ENCODE measurements around the gene TMBIM1. TPM values are rescaled to one million over a fixed set of nuclear protein-coding genes. Genes with fewer than 3 reads are reported as not detected.
A peak's percentile ranks its signal among the peaks of the same experiment; 100 is the strongest.

Gene TMBIM1
- polyA plus RNA-seq, 3 donors = 101 to 139 (median 129) TPM

- Histone ChIP-seq H3K79me2 (ENCODE audit: insufficient read depth, low read length) (no peaks in the 10 kb centered on the region), H3K27me3 (ENCODE audit: control insufficient read depth in 2 of 2, insufficient read depth in 2 of 2, low read length in 2 of 2) (no peaks in the 10 kb centered on the region), H3K9ac (ENCODE audit: insufficient read depth, low read length, poor library complexity, severe bottlenecking) (no peak overlapping the region), H3K4me3 (replicated peaks in 1 of 3; ENCODE audit: low read depth in 2 of 3, low read length in 3 of 3) (no peak overlapping the region), H3K4me2 (replicated peaks; ENCODE audit: extremely low read depth, low read length, poor library complexity, severe bottlenecking) (no peak overlapping the region), H4K20me1 (ENCODE audit: insufficient read depth, low read length) (no peaks in the 10 kb centered on the region), H3K4me1 (ENCODE audit: control insufficient read depth in 1 of 2, insufficient read depth in 2 of 2, low read length in 2 of 2) (peaks cover 14 to 27% of the 10 kb centered on the region in 2 donors), H3K9me3 (replicated peaks in 1 of 2; ENCODE audit: control insufficient read depth in 1 of 2, insufficient read depth in 1 of 2, low read length in 2 of 2) (no peaks in the 10 kb centered on the region), H2AFZ (ENCODE audit: insufficient read depth, low read depth, low read length, poor library complexity, severe bottlenecking) (no peak overlapping the region), H3K36me3 (replicated peaks in 1 of 2; ENCODE audit: control insufficient read depth in 1 of 2, insufficient read depth in 2 of 2, low read length in 2 of 2) (no peaks in the 10 kb centered on the region), H3K27ac (ENCODE audit: low read depth in 1 of 2, low read length in 2 of 2) (no peak overlapping the region)
- H3K4me3 Mint-ChIP-seq = no peak overlapping the region
- no peak for DNase-seq
- no peak overlapping the region for H3K27ac Mint-ChIP-seq
- H3K4me1 Mint-ChIP-seq = peaks cover 25% of the 10 kb centered on the region
- 89% methylated on average over 5 of the region's 9 CpGs for WGBS (ENCODE audit: insufficient coverage)
- H3K27me3 Mint-ChIP-seq (ENCODE audit: low read depth in 3 of 3) = peaks cover 0 to 1% (median 0%) of the 10 kb centered on the region in 3 donors
- intact Hi-C loops (cut with micrococcal nuclease) = no loop called here
- TF ChIP-seq CTCF (IDR thresholded peaks at IDR 0.05) = no peak
- H3K9me3 Mint-ChIP-seq = peaks cover 0 to 4% (median 0%) of the 10 kb centered on the region in 7 donors
- H3K36me3 Mint-ChIP-seq = no peaks in the 10 kb centered on the region
These were observed 14.0 kb upstream of the TMBIM1 start for GRCh38 chr2:218306184-218306920.

GRCh38 chr2:218305383-218305782, 13.1 kb upstream of the TMBIM1 start:
- H3K9me3 ChIP-seq (replicated peaks in 1 of 2; ENCODE audit: control insufficient read depth in 1 of 2, insufficient read depth in 1 of 2, low read length in 2 of 2) = no peaks in the 10 kb centered on the region
- H3K27me3 ChIP-seq (ENCODE audit: control insufficient read depth in 2 of 2, insufficient read depth in 2 of 2, low read length in 2 of 2) = no peaks in the 10 kb centered on the region
- H3K79me2 ChIP-seq (ENCODE audit: insufficient read depth, low read length) = no peaks in the 10 kb centered on the region
- no peak overlapping the region for H3K4me2 ChIP-seq (replicated peaks; ENCODE audit: extremely low read depth, low read length, poor library complexity, severe bottlenecking)
- no peak overlapping the region for H3K27ac ChIP-seq (ENCODE audit: low read depth in 1 of 2, low read length in 2 of 2)
- H3K9me3 Mint-ChIP-seq = peaks cover 0 to 2% (median 0%) of the 10 kb centered on the region in 7 donors
- intact Hi-C loops (cut with micrococcal nuclease) = no loop called here
- H3K4me3 ChIP-seq (replicated peaks in 1 of 3; ENCODE audit: low read depth in 2 of 3, low read length in 3 of 3) = no peak overlapping the region
- no peak overlapping the region for H2AFZ ChIP-seq (ENCODE audit: insufficient read depth, low read depth, low read length, poor library complexity, severe bottlenecking)
- no peaks in the 10 kb centered on the region for H3K36me3 ChIP-seq (replicated peaks in 1 of 2; ENCODE audit: control insufficient read depth in 1 of 2, insufficient read depth in 2 of 2, low read length in 2 of 2)
- H3K4me1 ChIP-seq (ENCODE audit: control insufficient read depth in 1 of 2, insufficient read depth in 2 of 2, low read length in 2 of 2) = peaks cover 10 to 22% of the 10 kb centered on the region in 2 donors
- H3K4me3 Mint-ChIP-seq = no peak overlapping the region
- peak overlapping the region in 1 of 7 donors; percentile 24 for H3K27ac Mint-ChIP-seq
- peaks cover 22% of the 10 kb centered on the region for H3K4me1 Mint-ChIP-seq
- 100% methylated on average over 2 of the region's 5 CpGs for WGBS (ENCODE audit: insufficient coverage)
- H4K20me1 ChIP-seq (ENCODE audit: insufficient read depth, low read length) = no peaks in the 10 kb centered on the region
- no peak for TF ChIP-seq CTCF (IDR thresholded peaks at IDR 0.05)
- no peak for DNase-seq
- peaks cover 0 to 4% (median 0%) of the 10 kb centered on the region in 3 donors for H3K27me3 Mint-ChIP-seq (ENCODE audit: low read depth in 3 of 3)
- no peak overlapping the region for H3K9ac ChIP-seq (ENCODE audit: insufficient read depth, low read length, poor library complexity, severe bottlenecking)
- H3K36me3 Mint-ChIP-seq = no peaks in the 10 kb centered on the region
